OCI-LY1 (cell line): Measurements from ENCODE around the gene NEURL1B.

Experiments used
- EZH2 ChIP-seq: fragments of 200-600 bp; sonication (generic), shearing (Covaris generic); IDR thresholded peaks from 2 replicates; pipeline ENCODE4 v1.8.0; 2017; ENCODE audit warnings: borderline replicate concordance, mixed run types, mild to moderate bottlenecking, antibody characterized with exemption, low read length, moderate library complexity, mixed read lengths
- TF ChIP-seq, protein P1 (sequence below): fragments of 200-600 bp; sonication (generic), shearing (Covaris generic); IDR thresholded peaks from 2 replicates; pipeline ENCODE4 v1.5.1; 2017; ENCODE audit warnings: mild to moderate bottlenecking, antibody characterized with exemption, low read length, moderate library complexity, mixed read lengths

DNA sequence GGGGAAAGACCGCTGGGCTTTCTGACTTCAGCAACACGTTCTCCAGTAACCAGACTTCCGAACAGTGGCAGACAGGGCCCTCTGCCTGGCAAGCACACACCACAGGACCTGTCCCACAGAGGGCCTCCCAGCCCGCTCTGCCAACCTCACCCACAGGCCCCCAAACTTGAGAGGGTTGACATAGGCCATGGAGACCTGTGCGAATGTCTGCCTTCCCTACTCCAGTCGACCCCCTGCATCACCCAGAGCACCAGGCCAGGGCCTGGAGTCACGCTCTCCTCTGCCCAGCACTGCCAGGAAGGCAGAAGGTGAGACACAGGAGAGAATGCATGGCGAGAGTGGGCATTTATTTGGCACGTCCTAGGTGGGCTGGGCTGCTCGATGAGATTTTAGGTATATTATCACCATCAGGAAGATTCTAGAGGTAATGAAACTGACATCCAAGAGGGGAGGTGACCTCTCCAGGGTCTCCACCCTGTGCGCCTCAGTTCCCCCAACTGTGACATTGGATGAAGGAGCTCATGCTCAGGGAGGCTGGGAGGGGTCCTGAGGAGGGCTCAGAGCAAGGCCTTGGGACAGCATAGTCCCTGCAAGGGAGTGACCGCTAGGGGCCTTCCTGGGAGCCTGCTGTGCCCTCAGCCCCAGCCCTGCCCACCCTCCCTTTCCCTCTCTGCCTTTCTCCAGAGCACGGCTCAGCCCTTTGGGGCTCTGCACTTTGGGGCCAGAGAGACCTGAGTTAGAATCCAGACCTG lies 75.0 kb downstream of the NEURL1B start:
- TF ChIP-seq, protein P1, sequence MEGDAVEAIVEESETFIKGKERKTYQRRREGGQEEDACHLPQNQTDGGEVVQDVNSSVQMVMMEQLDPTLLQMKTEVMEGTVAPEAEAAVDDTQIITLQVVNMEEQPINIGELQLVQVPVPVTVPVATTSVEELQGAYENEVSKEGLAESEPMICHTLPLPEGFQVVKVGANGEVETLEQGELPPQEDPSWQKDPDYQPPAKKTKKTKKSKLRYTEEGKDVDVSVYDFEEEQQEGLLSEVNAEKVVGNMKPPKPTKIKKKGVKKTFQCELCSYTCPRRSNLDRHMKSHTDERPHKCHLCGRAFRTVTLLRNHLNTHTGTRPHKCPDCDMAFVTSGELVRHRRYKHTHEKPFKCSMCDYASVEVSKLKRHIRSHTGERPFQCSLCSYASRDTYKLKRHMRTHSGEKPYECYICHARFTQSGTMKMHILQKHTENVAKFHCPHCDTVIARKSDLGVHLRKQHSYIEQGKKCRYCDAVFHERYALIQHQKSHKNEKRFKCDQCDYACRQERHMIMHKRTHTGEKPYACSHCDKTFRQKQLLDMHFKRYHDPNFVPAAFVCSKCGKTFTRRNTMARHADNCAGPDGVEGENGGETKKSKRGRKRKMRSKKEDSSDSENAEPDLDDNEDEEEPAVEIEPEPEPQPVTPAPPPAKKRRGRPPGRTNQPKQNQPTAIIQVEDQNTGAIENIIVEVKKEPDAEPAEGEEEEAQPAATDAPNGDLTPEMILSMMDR, result no peak
- TF ChIP-seq EZH2, result no peak
